ENCODE results near the gene PTPRM. TPM values are rescaled to one million over a fixed set of nuclear protein-coding genes. Genes with fewer than 3 reads are reported as not detected.

PTPRM gene
- total RNA-seq, 1 donor from 2014 or later, result 42.1 TPM

DNA sequence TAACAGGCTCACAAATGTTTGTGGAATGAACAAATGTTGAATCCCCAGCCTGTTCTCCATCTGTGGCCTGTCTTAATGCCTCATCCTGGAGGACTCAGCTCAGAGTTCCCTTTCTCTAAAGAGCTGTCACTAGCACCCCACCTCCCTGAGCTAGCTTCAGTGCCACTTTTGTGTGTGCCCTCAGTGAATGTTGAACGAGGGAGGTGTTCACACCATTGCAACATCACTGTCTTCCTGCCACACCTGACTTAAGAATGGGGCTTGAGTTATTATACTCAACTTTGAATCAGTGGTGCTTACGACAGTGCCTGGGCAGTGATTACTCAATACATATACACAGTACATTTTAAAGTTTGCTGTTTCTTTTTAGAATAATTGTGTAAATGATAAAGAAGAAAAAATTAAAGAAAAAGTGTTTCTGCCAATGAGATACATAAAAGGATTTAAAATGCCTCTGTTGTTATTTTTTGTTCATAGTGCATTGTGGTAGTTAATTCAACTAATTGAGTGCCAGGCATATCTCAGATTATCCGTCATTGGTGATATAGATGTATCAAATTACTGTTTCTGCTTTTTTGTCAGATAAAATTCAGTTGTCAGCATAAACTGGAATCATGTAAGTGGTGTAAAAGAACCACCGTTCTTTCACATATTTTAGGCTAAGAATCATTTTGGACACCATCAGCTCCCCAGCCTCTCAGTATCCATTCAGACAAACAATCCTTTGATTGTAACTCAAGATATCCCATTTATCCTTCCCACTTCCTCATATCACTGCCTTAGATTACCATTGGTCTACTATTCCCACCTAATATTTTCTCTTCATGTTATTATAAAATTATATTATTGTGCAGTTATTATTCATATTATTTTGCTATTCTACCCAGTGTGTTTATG lies 304.7 kb downstream of the PTPRM start:
- Histone ChIP-seq H3K27me3 (ENCODE audit: control insufficient read depth, insufficient read depth, low read length) (no peaks in the 10 kb centered on the region), H3K36me3 (ENCODE audit: control insufficient read depth, insufficient read depth, low read length) (no peaks in the 10 kb centered on the region), H3K4me3 (ENCODE audit: low read depth, low read length) (no peak overlapping the region)
- TF ChIP-seq CTCF (IDR thresholded peaks at IDR 0.05; ENCODE audit: insufficient read depth, low read length, severe bottlenecking), result no peak
- DNase-seq (ENCODE audit: low read depth) (peak; percentile 94), FAIRE-seq (peak; percentile 96)

DNA sequence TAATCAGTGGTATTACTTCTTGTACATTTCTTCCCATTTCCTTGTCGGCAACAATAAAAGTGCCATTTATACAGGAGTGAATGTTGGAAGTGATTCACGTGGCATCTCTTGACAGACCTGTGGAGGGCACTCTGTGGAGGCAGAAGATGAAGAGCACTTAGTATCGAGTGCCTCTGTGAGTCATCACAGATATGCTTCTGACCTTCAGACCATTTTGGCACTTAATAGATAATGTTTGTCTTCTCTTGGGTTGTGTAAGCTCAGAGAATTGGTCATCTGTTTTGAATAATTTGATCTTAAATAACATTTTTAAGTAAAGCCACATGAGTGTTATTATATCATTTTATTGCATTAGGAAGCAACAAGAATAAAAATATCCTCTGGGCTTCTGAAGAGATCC lies 305.5 kb downstream of the PTPRM start:
- FAIRE-seq (no peak), DNase-seq (ENCODE audit: low read depth) (peak; percentile 90)
- Histone ChIP-seq H3K36me3 (ENCODE audit: control insufficient read depth, insufficient read depth, low read length) (no peaks in the 10 kb centered on the region), H3K4me3 (ENCODE audit: low read depth, low read length) (no peak overlapping the region), H3K27me3 (ENCODE audit: control insufficient read depth, insufficient read depth, low read length) (no peaks in the 10 kb centered on the region)
- TF ChIP-seq CTCF (IDR thresholded peaks at IDR 0.05; ENCODE audit: insufficient read depth, low read length, severe bottlenecking), result peak; percentile 41

GRCh38 chr18:7873316-7873715 lies 306.2 kb downstream of the PTPRM start:
- TF ChIP-seq CTCF (IDR thresholded peaks at IDR 0.05; ENCODE audit: insufficient read depth, low read length, severe bottlenecking), result no peak
- Histone ChIP-seq H3K36me3 (ENCODE audit: control insufficient read depth, insufficient read depth, low read length) (no peaks in the 10 kb centered on the region), H3K4me3 (ENCODE audit: low read depth, low read length) (no peak overlapping the region), H3K27me3 (ENCODE audit: control insufficient read depth, insufficient read depth, low read length) (no peaks in the 10 kb centered on the region)
- DNase-seq (ENCODE audit: low read depth) (no peak), FAIRE-seq (no peak)

- no peak overlapping the region for H3K4me3 ChIP-seq (ENCODE audit: low read depth, low read length)
- no peak for FAIRE-seq
- DNase-seq (ENCODE audit: low read depth), result peak; percentile 61
- H3K36me3 ChIP-seq (ENCODE audit: control insufficient read depth, insufficient read depth, low read length), result no peaks in the 10 kb centered on the region
- TF ChIP-seq CTCF (IDR thresholded peaks at IDR 0.05; ENCODE audit: insufficient read depth, low read length, severe bottlenecking), result no peak
- H3K27me3 ChIP-seq (ENCODE audit: control insufficient read depth, insufficient read depth, low read length), result no peaks in the 10 kb centered on the region
These were observed 309.4 kb downstream of the PTPRM start for GRCh38 chr18:7876354-7877104.

DNA sequence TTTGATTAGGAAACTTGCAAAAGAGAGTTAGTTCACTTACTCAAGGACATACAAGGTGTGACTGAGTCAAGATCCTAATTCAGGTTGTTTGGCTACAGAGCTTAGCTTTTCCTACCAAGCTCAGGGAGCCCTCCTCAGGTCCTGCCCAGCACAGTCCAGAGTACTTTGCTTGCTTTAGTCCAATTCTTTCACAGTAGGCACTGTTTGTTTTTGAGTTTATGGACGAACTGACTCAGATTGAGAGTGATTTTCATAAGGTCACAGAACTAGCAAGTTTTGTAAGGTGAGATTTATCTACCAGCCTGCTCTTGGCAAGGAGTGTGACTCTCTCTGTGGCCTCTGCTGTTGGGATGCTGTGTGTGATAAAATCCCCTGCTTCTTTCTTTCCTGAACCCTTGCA lies 310.5 kb downstream of the PTPRM start:
- no peak for TF ChIP-seq CTCF (IDR thresholded peaks at IDR 0.05; ENCODE audit: insufficient read depth, low read length, severe bottlenecking)
- peak; percentile 59 for DNase-seq (ENCODE audit: low read depth)
- no peaks in the 10 kb centered on the region for H3K36me3 ChIP-seq (ENCODE audit: control insufficient read depth, insufficient read depth, low read length)
- no peak for FAIRE-seq
- no peaks in the 10 kb centered on the region for H3K27me3 ChIP-seq (ENCODE audit: control insufficient read depth, insufficient read depth, low read length)
- no peak overlapping the region for H3K4me3 ChIP-seq (ENCODE audit: low read depth, low read length)

Data from bronchial epithelial cell (primary cell).